SK-N-SH treated with all-trans-retinoic acid at 6 μM for 48 hours (cell line): ENCODE results near the gene PIM3.

Experiments used
- ARNTL ChIP-seq: fragments of 450-650 bp; formaldehyde crosslinking; IDR thresholded peaks from 2 replicates; pipeline ENCODE4 v1.5.0; 2020; ENCODE audit warnings: low read depth, mild to moderate bottlenecking, moderate library complexity, borderline replicate concordance
- BACH2 ChIP-seq: fragments of 250-450 bp; sonication (Bioruptor Pico); IDR thresholded peaks from 2 replicates; pipeline ENCODE4 v1.9.0; 2021; ENCODE audit warnings: mild to moderate bottlenecking, borderline replicate concordance
- PPARA ChIP-seq: fragments of 250-450 bp; sonication (Bioruptor Pico); IDR thresholded peaks from 2 replicates; pipeline ENCODE4 v1.5.0; 2020; ENCODE audit warnings: mild to moderate bottlenecking, borderline replicate concordance
- TOX ChIP-seq: fragments of 250-450 bp; sonication (Bioruptor Pico); IDR thresholded peaks from 2 replicates; pipeline ENCODE4 v1.8.0; 2021; ENCODE audit warnings: mild to moderate bottlenecking, moderate library complexity, borderline replicate concordance
- ZFP3 ChIP-seq: fragments of 250-450 bp; sonication (Bioruptor Pico); IDR thresholded peaks from 2 replicates; pipeline ENCODE4 v1.5.0; 2020; ENCODE audit warnings: mild to moderate bottlenecking, moderate library complexity

- no peak for TF ChIP-seq ARNTL (CRISPR knock-in tag)
- no peak for TF ChIP-seq TOX (CRISPR knock-in tag)
- TF ChIP-seq PPARA, result no peak
- no peak for TF ChIP-seq ZFP3
- TF ChIP-seq BACH2, result no peak
Measured at GRCh38 chr22:49961005-49961600, 531 bp downstream of the PIM3 start.
